K562 (cell line): ENCODE measurements around the gene DPM2. TPM values are rescaled to one million over a fixed set of nuclear protein-coding genes. Genes with fewer than 3 reads are reported as not detected.

Experiments
- ATAC-seq: fragments of 200-7000 bp; cut with Tn5 transposase; 3 replicates; pipeline ENCODE4 v1.9.1; 2020; ENCODE audit warnings: moderate library complexity
- BruUV-seq: library from RNA; stranded (reverse); fragments of 400-500 nt; replicated peaks from 2 replicates; lab custom pipeline; 2021; lab: Mats Ljungman, UMichigan
- CTCF ChIA-PET: fragments of 300-600 bp; formaldehyde crosslinking; extraction: SDS; loops from one replicate; lab custom pipeline; 2021; ENCODE audit warnings: low intra/inter-chr PET ratio; lab: Yijun Ruan, JAX
- POLR2A ChIA-PET: fragments of 300-600, 350-650 bp; sonication (Branson Sonifier 250); formaldehyde crosslinking; extraction: SDS; loops from one replicate; lab custom pipeline; 2021; ENCODE audit warnings: antibody characterized with exemption, inconsistent platforms; lab: Yijun Ruan, JAX
- DNase-seq, 4 experiments: peaks; one replicate each; pipeline versions ENCODE4 v3.0.0 to v3.0.0-alpha.2; 2011 to 2018; ENCODE audit warnings: low spot score in 3 of 4, mixed read lengths in 3 of 4; ENCODE audit errors: extremely low read depth in 1 of 4
- FAIRE-seq: peaks from 2 replicates; lab custom pipeline; 2011; peaks lifted over from hg19 to GRCh38; lab: Jason Lieb, UNC
- H2AFZ ChIP-seq: 2 replicates; pipeline ENCODE4 v1.6.0; 2011; ENCODE audit warnings: low read depth, low read length, control low read depth, inconsistent platforms
- H3K27ac ChIP-seq: fragments of 200-600 bp; 3 replicates; pipeline ENCODE4 v1.8.0; 2011; ENCODE audit warnings: low read depth, mild to moderate bottlenecking, control low read depth, inconsistent platforms, low read length, moderate library complexity, mixed read lengths; ENCODE audit errors: extremely low read depth
- H3K27me3 ChIP-seq, 2 experiments: fragments of 300-600 bp in 1 of 2; 2 replicates in 1 of 2; 3 replicates in 1 of 2; pipeline versions ENCODE4 v1.6.0 to v1.8.0; 2011; ENCODE audit warnings: inconsistent platforms in 2 of 2, low read length in 2 of 2, mild to moderate bottlenecking in 1 of 2, mixed read lengths in 1 of 2, moderate library complexity in 1 of 2; ENCODE audit not compliant: control insufficient read depth in 2 of 2, insufficient read depth in 2 of 2
- H3K36me3 ChIP-seq: fragments of 300-600 bp; 3 replicates; pipeline ENCODE4 v1.8.0; 2011; ENCODE audit warnings: mild to moderate bottlenecking, low read length, inconsistent platforms; ENCODE audit not compliant: control insufficient read depth, insufficient read depth
- H3K4me1 ChIP-seq, 2 experiments: fragments of 200-600 bp in 1 of 2; replicated peaks in 1 of 2; 2 replicates in 1 of 2; 3 replicates in 1 of 2; pipeline versions ENCODE4 v1.5.1 to v1.8.0; 2011; ENCODE audit warnings: inconsistent platforms in 2 of 2, low read length in 2 of 2, mild to moderate bottlenecking in 1 of 2, mixed read lengths in 1 of 2, moderate library complexity in 1 of 2; ENCODE audit not compliant: control insufficient read depth in 2 of 2, insufficient read depth in 2 of 2
- H3K4me2 ChIP-seq: 2 replicates; pipeline ENCODE4 v1.6.1; 2011; ENCODE audit warnings: low read length, control low read depth, inconsistent platforms, mixed read lengths; ENCODE audit not compliant: insufficient read depth
- H3K4me3 ChIP-seq: fragments of 200-600 bp; sonication (generic), shearing (Covaris generic); 2 replicates; pipeline ENCODE4 v1.5.1; 2016; ENCODE audit warnings: control low read depth, inconsistent platforms
- H3K79me2 ChIP-seq: fragments of 200-600 bp; 3 replicates; pipeline ENCODE4 v1.8.0; 2011; ENCODE audit warnings: low read length, inconsistent platforms; ENCODE audit not compliant: control insufficient read depth, insufficient read depth
- H3K9ac ChIP-seq, 2 experiments: 2 replicates each; pipeline versions ENCODE4 v1.6.0 to v1.6.1; 2011; ENCODE audit warnings: low read depth in 2 of 2, low read length in 2 of 2, control low read depth in 1 of 2, inconsistent platforms in 1 of 2, mild to moderate bottlenecking in 1 of 2, mixed read lengths in 1 of 2; ENCODE audit not compliant: insufficient read depth in 1 of 2
- H3K9me1 ChIP-seq: one replicate; pipeline ENCODE4 v1.6.0; 2011; ENCODE audit warnings: inconsistent platforms, mild to moderate bottlenecking, low read length, moderate library complexity; ENCODE audit not compliant: control insufficient read depth, insufficient read depth
- H3K9me3 ChIP-seq: replicated peaks from 2 replicates; pipeline ENCODE4 v1.5.1; 2011; ENCODE audit warnings: low read depth, low read length, inconsistent platforms; ENCODE audit not compliant: control insufficient read depth, insufficient read depth
- H4K20me1 ChIP-seq: replicated peaks from 2 replicates; pipeline ENCODE4 v1.6.1; 2011; ENCODE audit warnings: low read length, inconsistent platforms, mixed read lengths; ENCODE audit not compliant: control insufficient read depth, insufficient read depth
- BDP1 ChIP-seq: IDR thresholded peaks from 3 replicates; pipeline ENCODE4 v1.6.1; 2011; ENCODE audit not compliant: insufficient read length, insufficient read depth
- BRD4 ChIP-seq: fragments of 200-600 bp; sonication (generic); IDR thresholded peaks from 2 replicates; pipeline ENCODE4 v1.6.1; 2017; ENCODE audit warnings: inconsistent platforms
- POLR2G ChIP-seq: fragments of 200-400 bp; formaldehyde crosslinking; IDR thresholded peaks from 2 replicates; pipeline ENCODE4 v1.6.1; 2017; ENCODE audit warnings: low read depth, mild to moderate bottlenecking, antibody characterized with exemption, low read length, moderate library complexity
- ZNF282 ChIP-seq: sonication (generic); formaldehyde crosslinking; IDR thresholded peaks from 2 replicates; pipeline ENCODE4 v1.8.1; 2023; ENCODE audit warnings: missing genetic modification reagents
- WGBS: fragments of 100-300 bp; shearing (Covaris generic); methylation state at CpG from one replicate; pipeline ENCODE4 v1.1.6; 2016; ENCODE audit warnings: low coverage, mixed read lengths; ENCODE audit not compliant: insufficient coverage; ENCODE audit errors: missing lambda C conversion rate; 5-methylcytosine and 5-hydroxymethylcytosine counted together
- in situ Hi-C: fragments of 300-500 bp; cut with MboI; formaldehyde crosslinking; loops from 4 replicates; pipeline ENCODE4 v1.15.0; 2018; ENCODE audit warnings: inconsistent platforms, mixed read lengths
- intact Hi-C: fragments of 100-400 bp; cut with micrococcal nuclease; formaldehyde crosslinking; loops from 2 replicates; pipeline ENCODE4 v1.14.2; 2022
- polyA plus RNA-seq, 8 experiments: library from polyadenylated mRNA; depleted of rRNA in 4 of 8; stranded (reverse) in 5 of 8; unstranded in 3 of 8; fragments of >200 nt; fragmentation: Nextera tagmentation in 2 of 8; fragmentation: Illumina TruSeq in 1 of 8; extraction: Ambion mirVana in 2 of 8; extraction: Trizol in 1 of 8; gene quantifications; 2 replicates each; pipeline versions ENCODE4 v1.2.1 to v1.2.3, GENCODE V29; 2011 to 2014; ENCODE audit warnings: inconsistent platforms in 1 of 8, missing spikeins in 1 of 8
- total RNA-seq, 7 experiments: library from RNA; depleted of rRNA in 6 of 7; stranded (reverse); fragments of >200 nt in 6 of 7; fragmentation: Illumina TruSeq in 2 of 7; extraction: Trizol in 2 of 7; gene quantifications; 2 replicates each; pipeline versions ENCODE4 v1.2.1 to v1.2.3, GENCODE V29; 2011 to 2021; ENCODE audit warnings: low replicate concordance in 1 of 7
- TF ChIP-seq, protein P1 (sequence below), 2 experiments: fragments of 450-650 bp; IDR thresholded peaks; 2 replicates each; pipeline ENCODE4 v1.6.1; 2016; ENCODE audit warnings: mild to moderate bottlenecking in 2 of 2, borderline replicate concordance in 1 of 2, low read depth in 1 of 2, moderate library complexity in 1 of 2

The DPM2 gene
- total and polyA plus RNA-seq, 9 of the 15 experiments (the other 6 are each of a cell fraction or from before 2014, with no cell fraction given): 43.5 to 126 (median 71.1) TPM

DNA sequence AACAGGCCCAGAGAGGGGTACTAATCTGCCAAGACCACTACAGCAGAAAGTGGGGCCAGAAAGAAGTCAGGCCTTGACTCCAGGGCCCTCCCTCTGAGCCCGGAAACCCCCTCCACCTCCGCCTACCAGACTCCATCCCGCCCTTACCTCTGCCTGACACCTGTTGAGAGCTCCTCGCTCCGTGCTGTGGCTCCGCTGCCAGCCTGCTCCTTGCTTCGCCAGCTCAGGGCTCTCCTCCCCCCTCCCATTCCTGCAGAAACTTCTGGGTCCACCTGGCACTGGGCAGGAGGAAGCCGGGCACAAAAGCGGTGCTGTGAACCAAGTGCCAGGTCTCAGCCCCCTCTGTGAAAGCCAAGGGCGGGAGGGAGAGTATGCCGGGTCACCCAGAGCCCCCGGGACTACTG lies 31.9 kb downstream of the DPM2 start:
- FAIRE-seq (no peak), DNase-seq (no peak), ATAC-seq (no peak)
- no TSS peak for BruUV-seq
- ChIA-PET POLR2A (interaction anchor here (0.5 to 0.9 kb wide), 4 partner anchors 9 to 211 kb away, joined by 3 read pairs; no protein-coding TSS in a partner anchor), CTCF (no interaction called here)
- no peak for TF ChIP-seq ZNF282 (CRISPR knock-in tag)
- TF ChIP-seq POLR2G: peak; percentile 38; the same call in 1 of the 2 replicates
- Histone ChIP-seq H3K9me1 (no peaks in the 10 kb centered on the region), H2AFZ (no peak overlapping the region), H3K36me3 (peaks cover 28% of the 10 kb centered on the region; the same call in 2 of the 3 replicates), H3K4me3 (no peak overlapping the region), H3K9me3 (no peaks in the 10 kb centered on the region), H3K4me2 (no peak overlapping the region), H3K79me2 (no peaks in the 10 kb centered on the region), H3K4me1 (peaks cover 29 to 55% of the 10 kb centered on the region in 2 experiments), H3K27ac (peak overlapping the region; percentile 77; the same call in 1 of the 3 replicates), H3K27me3 (no peaks in the 10 kb centered on the region), H3K9ac (0 out of 4 replicates have a peak overlapping the region, but pooled peaks of 1 of the 2 experiments have one; percentile 4), H4K20me1 (no peaks in the 10 kb centered on the region)
- intact Hi-C loops (no loop called here), in situ Hi-C loops (loop anchor here (25.0 kb wide), 1 partner anchor 968 kb away; no protein-coding TSS in a partner anchor)
- 91% methylated on average over 11 of the region's 12 CpGs for WGBS

DNA sequence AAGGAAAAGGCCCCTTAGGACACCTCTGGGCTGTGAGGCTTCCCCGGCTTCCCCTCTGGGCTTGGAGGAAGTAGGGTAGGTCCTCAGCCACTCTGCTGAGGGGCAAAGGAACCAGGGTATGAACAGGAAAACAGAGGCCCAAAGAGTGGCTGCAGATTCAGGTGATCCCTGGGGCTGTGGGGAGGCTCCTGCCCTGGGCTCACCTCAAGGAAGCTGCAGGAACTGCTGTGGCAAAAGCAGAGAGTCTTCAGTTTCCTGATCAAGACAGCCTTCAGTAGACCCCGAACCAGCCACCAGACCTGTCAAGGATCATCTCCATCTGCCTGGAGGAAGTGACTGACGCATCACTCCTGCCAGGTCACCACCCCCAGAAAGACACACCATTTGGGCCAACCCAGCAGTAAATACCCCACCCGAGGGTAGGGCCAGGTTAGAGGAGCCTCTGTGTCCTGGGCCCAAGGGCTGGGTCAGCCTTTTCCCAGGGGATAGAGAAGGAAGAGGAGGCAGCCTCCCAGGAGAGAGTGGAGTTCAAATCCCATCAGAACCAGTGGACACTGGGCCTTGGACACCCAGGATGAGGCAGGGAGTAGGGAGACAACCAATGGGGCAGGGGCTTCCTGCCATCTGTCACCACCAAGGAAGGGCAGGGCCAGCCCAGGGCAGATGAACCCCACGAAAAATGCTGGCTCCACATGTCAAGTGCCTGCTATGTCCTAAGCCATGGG lies 32.5 kb downstream of the DPM2 start:
- Histone ChIP-seq H3K27me3 (no peaks in the 10 kb centered on the region), H3K4me1 (peaks cover 25 to 51% of the 10 kb centered on the region in 2 experiments), H3K9me3 (no peaks in the 10 kb centered on the region), H2AFZ (no peak overlapping the region), H3K9me1 (no peaks in the 10 kb centered on the region), H3K36me3 (peaks cover 22% of the 10 kb centered on the region; the same call in 2 of the 3 replicates), H4K20me1 (no peaks in the 10 kb centered on the region), H3K4me3 (no peak overlapping the region), H3K79me2 (no peaks in the 10 kb centered on the region), H3K4me2 (no peak overlapping the region), H3K27ac (peak overlapping the region; percentile 77), H3K9ac (peak overlapping the region; percentile 52 to 72; a peak in 3 of 4 replicates)
- peak in 1 of 4 experiments; percentile 29 for DNase-seq
- intact Hi-C loops: no loop called here
- 45% methylated on average over 5 of the region's 5 CpGs for WGBS
- POLR2A ChIA-PET: interaction anchor here (0.9 to 1.1 kb wide), 3 partner anchors 8 to 164 kb away, joined by 3 to 5 read pairs (median 3); partner anchors contain the start of gene ST6GALNAC4
- FAIRE-seq: no peak
- ATAC-seq: no peak
- in situ Hi-C loops: loop anchor here (25.0 kb wide), 1 partner anchor 968 kb away; no protein-coding TSS in a partner anchor
- CTCF ChIA-PET: no interaction called here
- BruUV-seq: no TSS peak
- TF ChIP-seq BDP1 (no peak), BRD4 (no peak)
- TF ChIP-seq, protein P1, sequence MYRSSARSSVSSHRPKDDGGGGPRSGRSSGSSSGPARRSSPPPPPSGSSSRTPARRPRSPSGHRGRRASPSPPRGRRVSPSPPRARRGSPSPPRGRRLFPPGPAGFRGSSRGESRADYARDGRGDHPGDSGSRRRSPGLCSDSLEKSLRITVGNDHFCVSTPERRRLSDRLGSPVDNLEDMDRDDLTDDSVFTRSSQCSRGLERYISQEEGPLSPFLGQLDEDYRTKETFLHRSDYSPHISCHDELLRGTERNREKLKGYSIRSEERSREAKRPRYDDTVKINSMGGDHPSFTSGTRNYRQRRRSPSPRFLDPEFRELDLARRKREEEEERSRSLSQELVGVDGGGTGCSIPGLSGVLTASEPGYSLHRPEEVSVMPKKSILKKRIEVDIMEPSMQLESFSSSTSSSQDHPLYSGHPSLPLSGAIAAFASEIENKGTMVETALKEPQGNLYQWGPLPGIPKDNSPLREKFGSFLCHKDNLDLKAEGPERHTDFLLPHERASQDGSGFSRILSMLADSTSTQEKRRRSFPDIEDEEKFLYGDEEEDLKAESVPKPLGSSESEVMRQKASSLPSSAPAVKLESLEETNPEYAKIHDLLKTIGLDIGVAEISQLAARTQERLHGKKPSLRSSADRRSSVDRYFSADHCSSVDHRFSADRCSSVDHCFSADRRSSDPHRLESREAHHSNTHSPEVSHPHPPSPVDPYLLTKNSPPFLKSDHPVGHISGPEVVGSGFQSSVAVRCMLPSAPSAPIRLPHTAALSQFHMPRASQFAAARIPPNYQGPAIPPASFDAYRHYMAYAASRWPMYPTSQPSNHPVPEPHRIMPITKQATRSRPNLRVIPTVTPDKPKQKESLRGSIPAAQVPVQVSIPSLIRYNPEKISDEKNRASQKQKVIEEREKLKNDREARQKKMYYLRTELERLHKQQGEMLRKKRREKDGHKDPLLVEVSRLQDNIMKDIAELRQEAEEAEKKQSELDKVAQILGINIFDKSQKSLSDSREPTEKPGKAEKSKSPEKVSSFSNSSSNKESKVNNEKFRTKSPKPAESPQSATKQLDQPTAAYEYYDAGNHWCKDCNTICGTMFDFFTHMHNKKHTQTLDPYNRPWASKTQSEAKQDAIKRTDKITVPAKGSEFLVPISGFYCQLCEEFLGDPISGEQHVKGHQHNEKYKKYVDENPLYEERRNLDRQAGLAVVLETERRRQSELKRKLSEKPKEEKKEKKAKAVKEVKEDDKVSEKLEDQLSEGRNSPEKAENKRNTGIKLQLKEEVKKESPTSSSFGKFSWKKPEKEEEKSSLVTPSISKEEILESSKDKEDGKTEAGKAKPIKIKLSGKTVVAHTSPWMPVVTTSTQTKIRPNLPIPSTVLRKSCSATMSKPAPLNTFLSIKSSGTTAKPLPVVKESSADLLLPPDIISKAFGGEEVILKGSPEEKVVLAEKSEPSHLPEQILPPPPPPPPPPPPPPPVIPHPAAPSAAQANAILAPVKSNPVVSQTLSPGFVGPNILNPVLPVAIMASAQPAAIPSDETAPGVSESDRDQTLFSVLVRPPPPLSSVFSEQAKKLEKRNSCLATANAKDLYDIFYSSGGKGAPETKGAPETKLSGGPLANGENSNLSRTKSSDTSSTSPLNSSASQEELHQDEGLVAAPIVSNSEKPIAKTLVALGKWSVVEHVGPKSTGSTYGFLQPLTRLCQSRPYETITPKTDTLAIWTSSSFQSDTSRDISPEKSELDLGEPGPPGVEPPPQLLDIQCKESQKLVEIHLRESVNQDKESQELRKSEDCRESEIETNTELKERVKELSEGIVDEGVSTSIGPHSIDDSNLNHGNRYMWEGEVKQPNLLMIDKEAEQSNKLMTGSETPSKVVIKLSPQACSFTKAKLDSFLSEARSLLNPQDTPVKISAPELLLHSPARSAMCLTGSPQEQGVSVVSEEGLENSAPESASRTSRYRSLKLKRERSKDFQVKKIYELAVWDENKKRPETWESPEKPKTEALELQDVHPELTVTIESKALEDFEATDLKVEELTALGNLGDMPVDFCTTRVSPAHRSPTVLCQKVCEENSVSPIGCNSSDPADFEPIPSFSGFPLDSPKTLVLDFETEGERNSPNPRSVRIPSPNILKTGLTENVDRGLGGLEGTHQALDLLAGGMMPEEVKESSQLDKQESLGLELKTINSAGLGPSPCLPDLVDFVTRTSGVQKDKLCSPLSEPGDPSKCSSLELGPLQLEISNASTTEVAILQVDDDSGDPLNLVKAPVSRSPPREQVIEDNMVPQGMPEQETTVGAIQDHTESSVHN (IDR thresholded peaks at IDR 0.05; ENCODE audit: borderline replicate concordance in 1 of 2, low read depth in 1 of 2): no peak
